IPS-20b (cell line): ENCODE data around the gene CSRNP3.
A peak's percentile ranks its signal among the peaks of the same experiment; 100 is the strongest.

Experiments used
- H3K27ac ChIP-seq: one replicate; pipeline ENCODE4 v1.5.1; 2013; ENCODE audit warnings: low read length
- H3K27me3 ChIP-seq: 2 replicates; pipeline ENCODE4 v1.6.1; 2013; ENCODE audit warnings: mild to moderate bottlenecking, low read length, inconsistent platforms; ENCODE audit not compliant: insufficient read depth
- H3K36me3 ChIP-seq: 2 replicates; pipeline ENCODE4 v1.6.1; 2013; ENCODE audit warnings: low read depth, mild to moderate bottlenecking, inconsistent platforms, low read length, moderate library complexity; ENCODE audit not compliant: insufficient read depth
- H3K4me1 ChIP-seq: 2 replicates; pipeline ENCODE4 v1.6.1; 2013; ENCODE audit warnings: mild to moderate bottlenecking, control low read depth, inconsistent platforms, low read length, moderate library complexity; ENCODE audit not compliant: insufficient read depth
- H3K4me3 ChIP-seq: 2 replicates; pipeline ENCODE4 v1.5.1; 2013; ENCODE audit warnings: mild to moderate bottlenecking, low read length, inconsistent platforms
- H3K9ac ChIP-seq: 2 replicates; pipeline ENCODE4 v1.6.1; 2013; ENCODE audit warnings: low read depth, mild to moderate bottlenecking, inconsistent platforms, low read length, moderate library complexity
- H3K9me3 ChIP-seq: 2 replicates; pipeline ENCODE4 v1.6.1; 2013; ENCODE audit warnings: mild to moderate bottlenecking, low read depth, low read length, inconsistent platforms; ENCODE audit not compliant: insufficient read depth

CSRNP3 gene

GRCh38 chr2:165693838-165694237 lies 224.3 kb downstream of the CSRNP3 start:
- Histone ChIP-seq H3K4me1 (peaks cover 27% of the 10 kb centered on the region), H3K4me3 (no peak overlapping the region), H3K27ac (no peak overlapping the region)

GRCh38 chr2:165697748-165698443 lies 228.4 kb downstream of the CSRNP3 start:
- Histone ChIP-seq H3K4me3 (no peak overlapping the region), H3K27me3 (no peaks in the 10 kb centered on the region), H3K4me1 (peaks cover 35% of the 10 kb centered on the region), H3K9me3 (no peaks in the 10 kb centered on the region), H3K27ac (peak overlapping the region; percentile 76), H3K9ac (peak overlapping the region; percentile 50; the same call in 1 of the 2 replicates), H3K36me3 (no peaks in the 10 kb centered on the region)

More at GRCh38 chr2:165693838-165694237, 224.3 kb downstream of the CSRNP3 start:
- H3K9me3 ChIP-seq: no peaks in the 10 kb centered on the region
- H3K27me3 ChIP-seq: no peaks in the 10 kb centered on the region
- H3K36me3 ChIP-seq: no peaks in the 10 kb centered on the region
- H3K9ac ChIP-seq: no peak overlapping the region

GRCh38 chr2:165698444-165698884 lies 229.0 kb downstream of the CSRNP3 start:
- no peaks in the 10 kb centered on the region for H3K27me3 ChIP-seq
- H3K4me1 ChIP-seq: peaks cover 35% of the 10 kb centered on the region
- peak overlapping the region; percentile 50; the same call in 1 of the 2 replicates for H3K9ac ChIP-seq
- no peaks in the 10 kb centered on the region for H3K36me3 ChIP-seq
- H3K9me3 ChIP-seq: no peaks in the 10 kb centered on the region
- H3K27ac ChIP-seq: peak overlapping the region; percentile 76
- H3K4me3 ChIP-seq: peak overlapping the region; percentile 45; the same call in 1 of the 2 replicates

- Histone ChIP-seq H3K27ac (no peak overlapping the region), H3K4me1 (peaks cover 35% of the 10 kb centered on the region), H3K36me3 (no peaks in the 10 kb centered on the region), H3K9ac (no peak overlapping the region; the same call in 1 of the 2 replicates), H3K4me3 (no peak overlapping the region), H3K27me3 (no peaks in the 10 kb centered on the region), H3K9me3 (no peaks in the 10 kb centered on the region)
Measured at GRCh38 chr2:165699946-165700345, 230.4 kb downstream of the CSRNP3 start.

- Histone ChIP-seq H3K9ac (no peak overlapping the region), H3K27ac (no peak overlapping the region), H3K4me1 (peaks cover 35% of the 10 kb centered on the region), H3K36me3 (no peaks in the 10 kb centered on the region), H3K4me3 (no peak overlapping the region), H3K9me3 (no peaks in the 10 kb centered on the region), H3K27me3 (no peaks in the 10 kb centered on the region)
Measured at GRCh38 chr2:165700531-165700930, 231.0 kb downstream of the CSRNP3 start.

GRCh38 chr2:165701147-165701546 lies 231.6 kb downstream of the CSRNP3 start:
- Histone ChIP-seq H3K27me3 (no peaks in the 10 kb centered on the region), H3K4me1 (peaks cover 35% of the 10 kb centered on the region), H3K27ac (no peak overlapping the region), H3K9me3 (no peaks in the 10 kb centered on the region), H3K9ac (no peak overlapping the region), H3K4me3 (no peak overlapping the region), H3K36me3 (no peaks in the 10 kb centered on the region)

- Histone ChIP-seq H3K4me1 (peaks cover 8% of the 10 kb centered on the region; the same call in 1 of the 2 replicates), H3K9ac (peak overlapping the region; percentile 50; the same call in 1 of the 2 replicates), H3K4me3 (no peak overlapping the region), H3K36me3 (no peaks in the 10 kb centered on the region), H3K27me3 (no peaks in the 10 kb centered on the region), H3K9me3 (no peaks in the 10 kb centered on the region), H3K27ac (no peak overlapping the region)
Measured at GRCh38 chr2:165706960-165707487, 237.5 kb downstream of the CSRNP3 start.

GRCh38 chr2:165716091-165716490 lies 246.6 kb downstream of the CSRNP3 start:
- H3K36me3 ChIP-seq: no peaks in the 10 kb centered on the region
- no peaks in the 10 kb centered on the region for H3K27me3 ChIP-seq
- H3K9me3 ChIP-seq: no peaks in the 10 kb centered on the region
- no peak overlapping the region for H3K27ac ChIP-seq
- no peaks in the 10 kb centered on the region for H3K4me1 ChIP-seq
- H3K4me3 ChIP-seq: no peak overlapping the region
- no peak overlapping the region for H3K9ac ChIP-seq

- Histone ChIP-seq H3K9me3 (no peaks in the 10 kb centered on the region), H3K27ac (no peak overlapping the region), H3K9ac (no peak overlapping the region), H3K4me3 (no peak overlapping the region), H3K36me3 (no peaks in the 10 kb centered on the region), H3K27me3 (no peaks in the 10 kb centered on the region), H3K4me1 (no peaks in the 10 kb centered on the region)
Measured at GRCh38 chr2:165718610-165719210, 249.2 kb downstream of the CSRNP3 start.

GRCh38 chr2:165720511-165720910 lies 251.0 kb downstream of the CSRNP3 start:
- no peaks in the 10 kb centered on the region for H3K9me3 ChIP-seq
- H3K9ac ChIP-seq: no peak overlapping the region
- H3K27ac ChIP-seq: no peak overlapping the region
- H3K4me3 ChIP-seq: no peak overlapping the region
- no peaks in the 10 kb centered on the region for H3K27me3 ChIP-seq
- no peaks in the 10 kb centered on the region for H3K36me3 ChIP-seq
- H3K4me1 ChIP-seq: no peaks in the 10 kb centered on the region

GRCh38 chr2:165725421-165725820 lies 255.9 kb downstream of the CSRNP3 start:
- H3K27ac ChIP-seq: no peak overlapping the region

More at GRCh38 chr2:165725421-165725820, 255.9 kb downstream of the CSRNP3 start:
- no peak overlapping the region for H3K4me3 ChIP-seq
- H3K27me3 ChIP-seq: no peaks in the 10 kb centered on the region
- no peak overlapping the region for H3K9ac ChIP-seq
- no peaks in the 10 kb centered on the region for H3K36me3 ChIP-seq
- H3K4me1 ChIP-seq: no peaks in the 10 kb centered on the region
- H3K9me3 ChIP-seq: no peaks in the 10 kb centered on the region
